NT2/D1 (cell line): Measurements from ENCODE around the gene GLYATL2.

Source experiments
- DNase-seq: peaks from one replicate; pipeline ENCODE4 v3.0.0-alpha.2; 2011; ENCODE audit warnings: low read depth, low spot score
- H3K27me3 ChIP-seq: 2 replicates; pipeline ENCODE4 v1.6.0; 2011; ENCODE audit warnings: mild to moderate bottlenecking; ENCODE audit not compliant: insufficient read length, insufficient read depth
- H3K36me3 ChIP-seq: 2 replicates; pipeline ENCODE4 v1.6.1; 2011; ENCODE audit warnings: mild to moderate bottlenecking, low read length, mixed read lengths; ENCODE audit not compliant: insufficient read depth, insufficient read length
- H3K4me1 ChIP-seq: 2 replicates; pipeline ENCODE4 v1.5.1; 2011; ENCODE audit not compliant: insufficient read depth, insufficient read length
- H3K4me3 ChIP-seq: 2 replicates; pipeline ENCODE4 v1.5.1; 2011; ENCODE audit warnings: low read depth; ENCODE audit not compliant: insufficient read length
- H3K9ac ChIP-seq: 2 replicates; pipeline ENCODE4 v1.6.0; 2011; ENCODE audit warnings: low read depth; ENCODE audit not compliant: insufficient read length
- H3K9me3 ChIP-seq: 2 replicates; pipeline ENCODE4 v1.5.1; 2011; ENCODE audit warnings: mild to moderate bottlenecking, low read length; ENCODE audit not compliant: insufficient read depth
- SUZ12 ChIP-seq: IDR thresholded peaks from 2 replicates; pipeline ENCODE4 v1.6.1; 2011; ENCODE audit not compliant: insufficient read length, insufficient read depth; ENCODE audit errors: extremely low read depth
- YY1 ChIP-seq: IDR thresholded peaks from 2 replicates; pipeline ENCODE4 v1.6.1; 2011; ENCODE audit not compliant: insufficient read length, insufficient read depth
- ZNF274 ChIP-seq: IDR thresholded peaks from 2 replicates; pipeline ENCODE4 v1.6.1; 2011; ENCODE audit warnings: mild to moderate bottlenecking, low read depth, low read length

Gene GLYATL2

GRCh38 chr11:58844361-58845005 lies at the start of gene GLYATL2:
GLYATL2 (minus strand) TSS chr11:58844704; CDS start chr11:58839612, 5,092 bp downstream.
- Histone ChIP-seq H3K27me3 (no peaks in the 10 kb centered on the region), H3K4me3 (no peak within 1 kb of the TSS), H3K9ac (no peak within 1 kb of the TSS), H3K9me3 (no peaks in the 10 kb centered on the region), H3K4me1 (no peaks in the 10 kb centered on the region), H3K36me3 (no peaks in the 10 kb centered on the region)
- TF ChIP-seq SUZ12 (no peak), ZNF274 (no peak), YY1 (no peak)
- no peak for DNase-seq

GRCh38 chr11:58893899-58894298 lies 49.4 kb upstream of the GLYATL2 start:
- H3K4me1 ChIP-seq, result no peaks in the 10 kb centered on the region
- DNase-seq, result no peak
- no peaks in the 10 kb centered on the region for H3K9me3 ChIP-seq
- H3K27me3 ChIP-seq, result no peaks in the 10 kb centered on the region
- H3K9ac ChIP-seq, result no peak overlapping the region
- TF ChIP-seq YY1 (no peak), ZNF274 (no peak), SUZ12 (no peak)
- H3K4me3 ChIP-seq, result no peak overlapping the region
- H3K36me3 ChIP-seq, result peaks cover 3% of the 10 kb centered on the region

GRCh38 chr11:58888579-58888978 lies 44.1 kb upstream of the GLYATL2 start:
- Histone ChIP-seq H3K9ac (no peak overlapping the region), H3K36me3 (peaks cover 3% of the 10 kb centered on the region), H3K4me3 (no peak overlapping the region), H3K27me3 (no peaks in the 10 kb centered on the region), H3K4me1 (no peaks in the 10 kb centered on the region), H3K9me3 (no peaks in the 10 kb centered on the region)
- DNase-seq, result no peak
- no peak for TF ChIP-seq SUZ12
- TF ChIP-seq YY1, result no peak
- TF ChIP-seq ZNF274, result no peak

- H3K4me3 ChIP-seq, result no peak overlapping the region
- no peak for DNase-seq
- H3K9ac ChIP-seq, result no peak overlapping the region
- no peaks in the 10 kb centered on the region for H3K27me3 ChIP-seq
- TF ChIP-seq SUZ12, result no peak
- no peaks in the 10 kb centered on the region for H3K36me3 ChIP-seq
- H3K9me3 ChIP-seq, result no peaks in the 10 kb centered on the region
- H3K4me1 ChIP-seq, result no peaks in the 10 kb centered on the region
Measured at GRCh38 chr11:58887452-58887851, 42.9 kb upstream of the GLYATL2 start.

- no peak overlapping the region for H3K4me3 ChIP-seq
- H3K27me3 ChIP-seq, result no peaks in the 10 kb centered on the region
- H3K9ac ChIP-seq, result no peak overlapping the region
- peaks cover 16% of the 10 kb centered on the region; the same call in 1 of the 2 replicates for H3K9me3 ChIP-seq
- no peaks in the 10 kb centered on the region for H3K4me1 ChIP-seq
- H3K36me3 ChIP-seq, result no peaks in the 10 kb centered on the region
- no peak for DNase-seq
- TF ChIP-seq SUZ12 (no peak), YY1 (no peak), ZNF274 (no peak)
Measured at GRCh38 chr11:58880625-58881024, 36.1 kb upstream of the GLYATL2 start.

GRCh38 chr11:58880166-58880565 lies 35.7 kb upstream of the GLYATL2 start:
- no peak for TF ChIP-seq YY1
- TF ChIP-seq ZNF274, result no peak
- no peak for TF ChIP-seq SUZ12
- no peak for DNase-seq
- no peak overlapping the region for H3K9ac ChIP-seq
- no peaks in the 10 kb centered on the region for H3K4me1 ChIP-seq
- peaks cover 16% of the 10 kb centered on the region; the same call in 1 of the 2 replicates for H3K9me3 ChIP-seq
- no peak overlapping the region for H3K4me3 ChIP-seq
- no peaks in the 10 kb centered on the region for H3K36me3 ChIP-seq
- H3K27me3 ChIP-seq, result no peaks in the 10 kb centered on the region

GRCh38 chr11:58867556-58867955 lies 23.1 kb upstream of the GLYATL2 start:
- no peak for DNase-seq
- Histone ChIP-seq H3K4me1 (no peaks in the 10 kb centered on the region), H3K27me3 (no peaks in the 10 kb centered on the region), H3K36me3 (no peaks in the 10 kb centered on the region), H3K9me3 (0 out of 2 replicates have a peak, but pooled peaks cover 7% of the 10 kb centered on the region), H3K4me3 (no peak overlapping the region), H3K9ac (no peak overlapping the region)
- TF ChIP-seq SUZ12 (no peak), ZNF274 (no peak), YY1 (no peak)

- no peaks in the 10 kb centered on the region for H3K36me3 ChIP-seq
- no peak for TF ChIP-seq ZNF274
- no peak for TF ChIP-seq SUZ12
- no peaks in the 10 kb centered on the region for H3K27me3 ChIP-seq
- DNase-seq, result no peak
- no peak overlapping the region for H3K9ac ChIP-seq
- H3K4me1 ChIP-seq, result no peaks in the 10 kb centered on the region
- H3K4me3 ChIP-seq, result no peak overlapping the region
- H3K9me3 ChIP-seq, result 0 out of 2 replicates have a peak, but pooled peaks cover 14% of the 10 kb centered on the region
Measured at GRCh38 chr11:58866788-58867187, 22.3 kb upstream of the GLYATL2 start.
